Measurements from ENCODE around the gene RHOT1.

- no peak for TF ChIP-seq POLR2A (IDR thresholded peaks at IDR 0.05; ENCODE audit: low read length)
- peak; percentile 64 for TF ChIP-seq GATA1 (IDR thresholded peaks at IDR 0.05; ENCODE audit: low read depth, low read length)
Measured at GRCh38 chr17:32142857-32143526, 690 bp downstream of the RHOT1 start.
